Measurements from ENCODE around the gene OSCP1.

The OSCP1 gene

DNA sequence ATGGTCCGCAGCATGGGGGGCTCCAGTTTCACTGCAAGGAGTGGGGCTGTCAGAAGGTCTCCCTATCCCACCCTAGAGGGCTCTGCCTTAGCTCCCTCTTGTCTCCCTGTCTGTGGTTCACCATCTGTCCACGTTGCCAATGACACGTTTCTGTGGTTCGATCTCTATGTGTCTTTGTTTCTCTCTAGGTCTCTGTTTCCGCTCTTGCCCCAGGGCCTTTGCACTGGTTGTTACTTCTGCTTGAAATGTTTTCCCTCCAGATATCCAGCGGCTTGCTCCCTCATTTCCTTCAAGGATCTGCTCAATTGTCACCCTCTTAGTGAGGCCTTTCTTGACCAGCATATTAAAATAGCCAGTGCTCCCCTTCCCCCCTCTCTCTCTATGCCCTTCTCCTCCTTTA is 22.4 kb upstream of the OSCP1 start:
- no peak for DNase-seq (ENCODE audit: low read depth)

- no peak for DNase-seq (ENCODE audit: low read depth)
These were observed 21.8 kb upstream of the OSCP1 start for GRCh38 chr1:36471830-36472641.

DNA sequence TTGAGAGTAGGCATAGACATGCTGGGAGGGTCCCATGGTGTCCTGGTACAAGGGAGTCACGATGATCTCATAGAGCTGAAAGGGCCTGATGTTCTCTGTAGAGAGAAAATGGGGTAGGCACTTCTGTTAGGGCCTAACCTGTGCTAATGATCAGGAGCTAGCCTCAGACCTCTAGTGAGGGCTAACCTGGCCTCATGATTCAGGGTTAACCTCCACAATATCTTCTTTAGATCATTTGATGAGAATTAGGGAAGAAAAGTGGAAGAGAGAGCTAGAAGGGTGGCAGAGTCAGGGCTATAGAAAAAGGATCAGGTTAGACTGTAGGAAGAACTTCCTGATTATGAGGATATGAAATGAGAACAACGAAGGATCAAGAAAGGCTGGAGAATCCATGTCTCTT is 18.9 kb upstream of the OSCP1 start:
- no peak for DNase-seq (ENCODE audit: low read depth)

DNA sequence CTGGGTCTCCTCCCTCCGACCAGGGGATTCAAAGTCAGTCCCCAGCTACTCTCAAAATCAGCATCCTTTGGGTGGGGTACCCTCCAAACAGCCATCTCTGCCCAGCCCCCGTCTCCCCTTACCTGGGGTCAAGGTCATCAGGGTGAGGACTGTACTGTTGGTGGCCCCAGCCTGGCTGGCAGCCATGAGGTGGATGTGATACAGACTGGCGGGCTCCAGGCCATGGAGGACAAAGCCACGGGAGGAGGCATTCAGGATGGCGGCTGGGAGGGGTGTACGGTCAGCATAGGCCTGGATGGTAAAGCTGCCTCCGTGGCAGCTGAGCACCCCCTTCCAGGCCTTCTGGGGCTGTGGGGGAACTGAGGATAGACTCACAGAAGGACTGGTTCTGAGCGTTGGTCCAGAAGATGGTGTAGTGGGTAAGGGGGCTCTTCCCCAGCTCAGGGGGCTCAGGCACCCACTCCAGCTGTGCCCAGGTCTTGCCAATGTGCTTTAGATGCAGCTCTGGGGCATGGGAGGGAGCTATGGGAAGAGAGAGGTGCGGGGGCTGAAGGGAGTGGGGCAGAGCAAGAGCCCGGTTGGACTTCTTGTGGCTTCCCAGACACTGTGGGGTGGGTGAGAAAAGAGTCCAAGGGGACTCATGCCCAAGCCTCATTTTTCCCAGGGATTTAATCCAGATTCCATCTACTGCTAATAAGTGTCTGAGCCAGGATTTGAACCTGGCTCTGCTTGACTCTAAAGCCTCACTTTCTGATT is 17.6 kb upstream of the OSCP1 start:
- no peak for DNase-seq (ENCODE audit: low read depth)

DNA sequence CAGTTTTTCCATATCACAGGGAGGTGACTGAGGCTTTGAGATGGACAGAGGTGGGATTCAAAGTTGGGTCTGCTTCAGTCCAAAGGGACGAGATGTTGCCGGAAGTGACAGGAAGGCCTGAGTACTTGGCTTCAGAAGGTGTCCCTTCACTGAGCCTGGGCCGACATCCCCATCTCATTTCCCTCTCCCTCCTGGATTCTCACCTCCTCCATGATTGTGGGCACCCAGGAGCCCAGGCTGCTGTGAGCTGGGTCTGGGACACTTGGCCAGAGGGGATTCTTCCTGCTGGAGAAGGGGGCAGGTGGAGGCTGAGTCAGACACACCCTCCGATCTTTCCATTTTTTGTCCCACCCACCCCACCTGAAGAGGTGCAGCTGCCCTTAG is 16.8 kb upstream of the OSCP1 start:
- no peak for DNase-seq (ENCODE audit: low read depth)

DNA sequence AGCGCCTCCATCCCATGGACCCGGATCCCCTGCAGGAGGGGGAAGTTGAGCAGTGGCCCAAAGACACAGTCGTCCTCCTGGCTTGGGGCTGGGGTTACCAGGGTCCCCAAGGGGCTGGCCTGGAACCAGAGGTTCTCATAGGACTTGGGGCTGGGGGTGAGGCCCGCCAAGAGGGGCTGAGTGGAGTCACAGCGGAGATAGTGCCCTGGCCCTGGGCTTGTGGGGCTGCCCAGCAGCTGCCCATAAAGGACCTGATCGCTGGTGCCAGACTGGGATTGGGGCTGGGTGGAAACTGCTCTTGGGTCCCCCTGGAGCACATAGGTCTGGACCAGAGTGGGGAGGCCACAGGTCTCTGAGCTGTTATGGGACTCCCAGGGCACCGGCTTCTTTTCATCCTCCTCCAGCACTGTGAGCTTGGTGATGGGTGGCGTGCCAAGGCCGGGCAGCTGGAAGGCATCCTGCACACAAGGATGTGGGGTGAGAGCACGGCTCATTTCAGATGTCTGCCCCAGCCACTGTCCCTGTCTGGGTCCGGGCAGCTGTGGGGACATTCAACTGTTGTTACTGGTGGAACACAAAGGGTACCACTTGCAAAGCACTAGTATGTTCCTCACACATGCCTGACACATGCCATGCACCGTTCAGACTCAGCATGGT is 16.2 kb upstream of the OSCP1 start:
- DNase-seq (ENCODE audit: low read depth), result no peak

DNA sequence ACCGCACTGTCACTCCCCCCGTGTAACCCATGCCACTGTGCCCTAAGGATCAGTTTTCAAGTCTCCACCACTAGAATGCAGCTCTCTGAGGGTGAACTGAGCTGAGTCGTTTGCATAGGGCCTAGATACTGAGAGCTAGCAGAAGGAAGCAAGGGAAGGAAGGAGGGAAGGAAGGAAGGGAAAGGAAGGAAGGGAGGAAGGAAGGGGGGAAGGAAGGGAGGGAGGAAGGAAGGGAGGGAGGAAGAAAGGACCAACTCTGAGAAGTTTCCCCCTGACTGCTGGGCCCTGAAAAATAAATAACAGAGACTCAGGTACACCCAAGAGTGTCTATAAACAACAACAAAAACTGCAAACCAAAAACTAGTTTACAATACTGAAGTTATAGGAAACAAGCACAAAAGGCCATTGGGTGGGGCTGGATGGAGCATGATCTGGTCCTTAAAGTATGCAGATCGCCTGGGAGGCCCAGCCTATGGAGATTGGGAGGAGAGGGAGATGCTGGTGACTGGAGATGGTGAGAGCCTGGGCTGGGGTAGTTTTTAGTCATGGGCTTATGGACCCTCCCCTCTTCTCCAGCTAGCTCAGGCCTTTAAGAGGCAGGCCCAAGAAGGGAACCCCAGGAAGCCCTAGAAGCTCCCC is 15.6 kb upstream of the OSCP1 start:
- DNase-seq (ENCODE audit: low read depth), result peak; percentile 3

GRCh38 chr1:36464605-36465393 is 14.5 kb upstream of the OSCP1 start:
- DNase-seq (ENCODE audit: low read depth), result no peak

GRCh38 chr1:36463803-36464604 is 13.8 kb upstream of the OSCP1 start, which contains the start of gene MRPS15:
MRPS15 (minus strand) TSS chr1:36464384; CDS start chr1:36464275, 109 bp downstream.
- peak; percentile 93 for DNase-seq (ENCODE audit: low read depth)

GRCh38 chr1:36463463-36463802 is 13.2 kb upstream of the OSCP1 start:
- DNase-seq (ENCODE audit: low read depth), result no peak

GRCh38 chr1:36458910-36459309 is 8.7 kb upstream of the OSCP1 start:
- no peak for DNase-seq (ENCODE audit: low read depth)

GRCh38 chr1:36457691-36458090 is 7.4 kb upstream of the OSCP1 start:
- no peak for DNase-seq (ENCODE audit: low read depth)

GRCh38 chr1:36456391-36456928 is 6.2 kb upstream of the OSCP1 start:
- no peak for DNase-seq (ENCODE audit: low read depth)

GRCh38 chr1:36455386-36455785 is 5.1 kb upstream of the OSCP1 start:
- DNase-seq (ENCODE audit: low read depth), result no peak

DNA sequence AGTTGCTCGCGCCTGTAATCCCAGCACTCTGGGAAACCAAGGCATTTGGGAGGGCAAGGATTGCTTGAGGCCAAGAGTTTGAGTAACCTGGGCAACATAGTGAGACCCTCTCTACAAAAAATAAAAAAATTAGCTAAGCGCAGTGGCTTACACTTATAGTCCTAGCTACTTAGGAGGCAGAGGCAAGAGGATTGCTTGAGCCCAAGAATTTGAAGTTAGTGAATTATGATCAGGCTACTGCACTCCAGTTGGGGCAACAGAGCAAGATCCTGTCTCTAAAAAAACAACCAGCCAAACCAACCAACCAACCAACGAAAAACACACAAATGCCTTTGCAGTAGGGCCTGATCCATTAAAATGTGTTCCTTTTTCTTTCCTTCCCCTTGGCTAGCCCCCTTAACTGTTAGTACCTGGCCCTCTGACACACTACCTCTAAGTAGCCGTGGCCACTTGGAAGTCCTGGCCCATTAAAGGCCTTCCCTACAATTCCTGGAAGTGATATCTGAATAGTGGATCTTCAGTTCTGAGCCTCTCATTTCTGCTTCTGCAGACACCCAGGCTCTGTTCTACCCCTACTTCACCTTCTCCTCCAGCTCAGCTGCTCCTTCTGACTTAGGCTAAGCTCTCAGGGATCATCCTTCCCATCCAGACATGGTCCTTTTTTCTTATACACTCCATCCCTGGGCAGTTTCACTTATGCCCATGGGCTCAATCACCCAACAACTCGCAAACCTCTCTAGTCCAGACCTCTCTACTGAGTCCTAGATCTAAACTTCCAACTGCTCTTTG is 3.5 kb upstream of the OSCP1 start:
- DNase-seq (ENCODE audit: low read depth), result no peak

DNA sequence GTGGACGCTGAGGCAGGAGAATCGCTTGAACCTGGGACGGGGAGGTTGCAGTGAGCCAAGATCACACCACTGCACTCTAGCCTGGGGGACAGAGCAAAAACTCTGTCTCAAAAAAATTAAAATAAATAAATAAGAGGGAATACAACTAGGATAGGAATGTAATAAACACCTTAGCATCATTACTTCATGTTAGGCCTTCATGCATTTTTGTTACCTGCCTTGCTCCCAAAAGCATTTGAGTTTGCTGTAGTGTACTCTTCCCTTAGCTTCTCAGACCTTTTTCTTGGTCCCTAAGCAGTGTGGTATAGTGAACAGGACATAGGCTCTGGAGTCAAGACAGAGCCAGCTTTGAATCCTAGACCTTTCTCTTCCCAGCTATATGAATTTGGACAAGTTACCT is 2.8 kb upstream of the OSCP1 start:
- no peak for DNase-seq (ENCODE audit: low read depth)

DNA sequence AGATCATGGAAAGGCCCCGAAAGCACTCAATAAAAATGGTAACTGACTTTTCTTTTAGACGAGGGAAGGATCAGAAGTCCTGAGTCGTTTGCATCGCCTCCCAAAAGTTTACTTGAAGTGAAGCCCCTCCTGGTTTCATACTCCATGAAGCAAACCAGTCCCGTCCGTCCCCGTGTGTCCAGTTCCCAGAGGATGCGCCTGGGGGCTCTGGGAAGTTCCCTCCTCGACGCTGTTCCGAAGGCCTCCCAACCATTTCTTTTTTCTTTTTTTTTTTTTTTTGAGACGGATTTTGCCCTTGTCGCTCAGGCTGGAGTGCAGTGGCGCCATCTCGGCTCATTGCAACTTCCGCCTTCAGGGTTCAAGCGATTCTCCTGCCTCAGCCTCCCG is 661 bp upstream of the OSCP1 start:
- DNase-seq (ENCODE audit: low read depth), result no peak

DNA sequence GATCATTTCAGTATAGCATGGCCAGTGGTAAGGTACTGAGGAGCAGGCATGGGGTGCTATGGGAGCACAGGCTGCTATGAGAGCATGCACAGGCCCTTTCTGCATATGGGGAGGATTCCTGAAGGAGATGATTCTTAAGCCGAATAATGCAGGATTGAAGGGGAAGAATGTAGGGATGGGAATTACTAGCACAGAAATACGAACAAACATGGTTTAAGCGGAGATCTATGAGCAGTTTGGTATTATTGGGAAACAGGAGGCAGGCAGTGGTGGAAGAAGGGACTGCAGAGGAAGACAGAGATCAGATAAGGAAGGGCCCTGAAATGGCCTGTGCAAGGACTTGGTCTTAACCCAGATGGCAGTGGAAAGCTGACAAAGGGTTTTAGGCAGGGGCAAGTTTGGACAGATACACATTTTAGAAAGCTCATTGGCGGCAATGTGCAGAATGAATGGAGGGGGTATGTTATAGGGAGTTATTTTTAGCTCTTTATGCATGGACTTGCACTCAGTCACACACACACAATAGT is 1.7 kb downstream of the OSCP1 start:
- no peak for DNase-seq (ENCODE audit: low read depth)

DNA sequence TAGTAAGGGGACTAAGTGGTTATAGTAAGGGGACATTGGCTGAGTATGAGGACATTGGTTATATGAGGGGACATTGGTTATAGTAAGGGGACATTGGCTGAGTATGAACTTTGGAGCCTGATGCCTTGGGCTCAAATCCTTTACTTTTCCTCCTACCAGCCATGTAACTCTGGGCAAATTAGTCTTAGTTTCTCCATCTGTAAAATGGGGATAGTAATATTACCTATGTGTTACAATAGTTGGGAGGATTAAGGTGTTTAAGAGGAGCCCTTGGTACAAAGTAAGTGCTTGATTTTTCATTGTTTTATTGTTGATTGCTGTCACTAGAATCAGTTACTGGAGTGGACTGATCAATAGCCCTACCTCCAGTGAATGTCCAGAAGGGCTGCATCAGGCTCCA is 2.8 kb downstream of the OSCP1 start:
- no peak for DNase-seq (ENCODE audit: low read depth)

GRCh38 chr1:36446746-36447145 is 3.5 kb downstream of the OSCP1 start:
- no peak for DNase-seq (ENCODE audit: low read depth)

Measured in GM04504 (cell line).